Stimulated activated CD8-positive, alpha-beta memory T cell treated with anti-CD3 and anti-CD28 coated beads, Interleukin-7, amount 100 ng/mL, for 24 hours (primary cell): ENCODE measurements around the gene DBF4.
"Not testable (repeated sequence)": the region's sequence is repeated elsewhere in the genome, so short reads cannot be mapped to it uniquely, and the experiment has no call there.

ENCODE experiments used
- DNase-seq: peaks from one replicate; pipeline ENCODE4 v3.0.0-alpha.2; 2020; ENCODE audit warnings: low read depth

The DBF4 gene

DNA sequence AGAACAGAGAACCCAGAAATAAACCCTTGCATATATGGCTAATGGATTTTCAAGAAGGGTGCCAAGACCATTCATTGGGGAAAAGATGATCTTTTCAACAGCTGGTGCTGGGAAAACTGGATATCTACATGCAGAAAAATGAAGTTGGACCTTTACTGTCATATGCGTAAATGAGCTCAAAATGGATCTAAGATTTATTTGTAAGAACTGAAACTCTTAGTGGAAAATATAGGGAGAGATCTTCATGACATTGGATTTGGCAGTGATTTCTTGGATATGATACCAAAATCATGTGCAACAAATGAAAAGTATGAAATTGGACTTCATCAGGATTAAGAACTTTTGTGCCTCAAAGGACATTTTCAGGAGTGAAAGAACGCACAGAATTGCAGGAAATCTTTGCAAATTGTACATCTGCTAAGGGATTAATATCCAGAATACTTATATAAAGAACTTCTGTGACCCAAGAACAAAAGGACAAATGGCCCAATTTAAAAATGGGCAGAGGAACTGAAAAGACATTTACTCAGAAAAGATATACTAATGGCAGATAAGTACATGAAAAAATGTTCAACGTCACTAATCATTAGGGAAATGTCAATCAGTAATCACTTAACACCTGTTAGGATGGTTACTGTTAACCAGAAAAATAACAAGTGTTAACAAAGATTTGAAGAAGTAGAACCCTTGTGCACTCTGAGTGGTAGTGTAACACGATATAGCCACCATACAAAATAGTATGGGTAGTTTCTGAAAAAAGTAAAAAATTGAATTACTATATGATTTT, 6.1 kb downstream of the DBF4 start:
- no peak for DNase-seq

- no peak for DNase-seq
These were observed 8.7 kb downstream of the DBF4 start for GRCh38 chr7:87885018-87885417.

GRCh38 chr7:87886875-87887274, 10.6 kb downstream of the DBF4 start:
- DNase-seq: no peak

DNA sequence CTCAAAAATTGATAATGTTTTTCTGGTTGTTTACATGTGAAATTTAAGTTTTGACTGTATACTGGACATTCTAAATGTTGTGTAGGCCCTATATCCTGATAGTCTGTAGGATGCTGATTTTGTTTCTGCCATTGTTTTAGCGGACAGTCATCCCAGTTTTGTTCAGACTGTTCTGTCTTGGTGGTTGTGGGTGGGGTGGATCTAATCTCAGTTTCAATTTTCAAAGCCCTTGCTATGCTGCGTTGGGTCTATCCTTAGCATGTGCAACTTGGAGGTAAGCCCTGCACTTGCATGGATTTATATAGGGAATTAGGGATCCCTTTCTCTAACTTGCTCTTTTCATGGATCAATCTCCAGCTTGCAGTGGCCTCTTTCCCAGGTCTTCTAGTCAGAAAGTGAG, 19.1 kb downstream of the DBF4 start:
- DNase-seq: no peak

- no peak for DNase-seq
These were observed 23.0 kb downstream of the DBF4 start for GRCh38 chr7:87899255-87899654.

DNA sequence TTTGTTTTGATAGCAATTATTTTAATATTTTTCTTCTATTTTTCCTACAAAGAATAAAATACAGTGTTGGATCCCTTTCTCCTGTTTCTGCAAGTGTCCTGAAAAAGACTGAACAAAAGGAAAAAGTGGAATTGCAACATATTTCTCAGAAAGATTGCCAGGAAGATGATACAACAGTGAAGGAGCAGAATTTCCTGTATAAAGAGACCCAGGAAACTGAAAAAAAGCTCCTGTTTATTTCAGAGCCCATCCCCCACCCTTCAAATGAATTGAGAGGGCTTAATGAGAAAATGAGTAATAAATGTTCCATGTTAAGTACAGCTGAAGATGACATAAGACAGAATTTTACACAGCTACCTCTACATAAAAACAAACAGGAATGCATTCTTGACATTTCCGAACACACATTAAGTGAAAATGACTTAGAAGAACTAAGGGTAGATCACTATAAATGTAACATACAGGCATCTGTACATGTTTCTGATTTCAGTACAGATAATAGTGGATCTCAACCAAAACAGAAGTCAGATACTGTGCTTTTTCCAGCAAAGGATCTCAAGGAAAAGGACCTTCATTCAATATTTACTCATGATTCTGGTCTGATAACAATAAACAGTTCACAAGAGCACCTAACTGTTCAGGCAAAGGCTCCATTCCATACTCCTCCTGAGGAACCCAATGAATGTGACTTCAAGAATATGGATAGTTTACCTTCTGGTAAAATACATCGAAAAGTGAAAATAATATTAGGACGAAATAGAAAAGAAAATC, 31.0 kb downstream of the DBF4 start:
- DNase-seq: not testable (repeated sequence)

- not testable (repeated sequence) for DNase-seq
These were observed 32.5 kb downstream of the DBF4 start for GRCh38 chr7:87908814-87909213.

DNA sequence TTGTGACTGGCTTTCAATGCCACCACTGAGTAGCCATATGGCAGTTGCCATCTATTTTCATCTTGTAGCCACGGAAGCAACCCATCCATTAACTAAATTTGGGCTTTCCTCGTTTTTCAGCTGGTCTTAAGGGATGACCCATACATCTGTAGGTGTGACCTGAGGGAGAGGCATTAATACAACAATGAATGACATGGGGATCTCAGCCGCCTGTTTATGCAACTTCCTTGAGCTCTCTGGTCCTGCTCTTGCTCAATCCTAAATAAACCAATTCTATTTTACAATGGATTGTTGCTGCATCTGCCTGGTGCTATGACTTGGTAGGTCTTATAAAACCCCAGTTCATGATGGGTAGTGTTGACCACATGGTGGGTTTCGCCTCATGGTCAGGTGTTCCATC, 35.8 kb downstream of the DBF4 start:
- no peak for DNase-seq

DNA sequence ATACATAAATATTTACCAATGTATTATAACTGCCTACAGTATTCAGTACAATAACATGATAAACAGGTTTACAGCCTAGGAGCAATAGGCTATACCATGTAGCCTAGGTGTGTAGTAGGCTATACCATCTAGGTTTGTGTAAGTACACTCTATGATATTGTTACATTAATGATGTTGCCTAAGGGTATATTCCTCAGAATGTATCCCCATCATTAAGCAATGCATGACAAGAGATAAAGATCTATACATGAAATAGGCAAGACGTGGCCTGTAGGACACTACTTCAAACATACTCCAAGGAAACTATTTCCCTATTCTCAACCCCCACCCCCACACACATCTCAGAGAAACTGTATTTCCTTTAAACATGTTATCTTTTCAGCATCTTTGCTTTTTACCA, 42.4 kb downstream of the DBF4 start:
- DNase-seq: no peak

DNA sequence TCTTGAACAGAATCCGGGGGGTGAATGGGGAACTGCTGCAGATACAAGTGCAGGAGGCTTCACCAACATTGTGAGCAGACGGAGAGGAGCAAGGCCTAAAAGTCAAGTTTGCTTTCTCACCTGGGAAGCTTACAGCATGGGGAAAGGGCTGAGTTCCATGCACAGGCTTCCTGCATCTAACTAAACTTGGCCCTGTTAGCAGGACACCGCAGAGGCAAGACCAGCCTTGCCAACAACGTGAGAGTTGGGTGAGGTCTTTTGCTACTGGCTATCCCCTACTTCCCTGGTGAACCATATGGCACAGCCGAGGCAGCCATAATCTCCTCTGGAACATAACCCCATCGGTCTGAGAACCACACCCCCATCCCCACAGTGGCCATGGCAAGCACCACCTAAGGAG, 43.6 kb downstream of the DBF4 start:
- DNase-seq: no peak

DNA sequence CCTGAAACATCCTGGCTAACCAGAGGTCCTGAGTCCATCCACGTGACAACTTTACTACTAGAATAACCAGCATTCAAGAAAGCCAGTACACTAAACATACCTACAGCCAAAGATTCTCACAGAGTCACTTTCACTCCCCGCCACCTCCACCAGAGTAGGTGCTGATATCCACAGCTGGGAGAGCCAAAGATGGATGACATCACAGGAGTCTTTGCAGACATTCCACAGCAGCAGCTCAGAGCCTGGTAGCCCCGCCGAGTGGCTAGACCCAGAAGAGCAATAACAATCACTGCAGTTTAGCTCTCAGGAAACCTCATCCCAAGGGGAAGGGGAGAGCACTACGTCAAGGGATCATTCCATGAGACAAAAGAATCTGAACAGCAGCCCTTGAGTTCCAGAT, 44.3 kb downstream of the DBF4 start:
- no peak for DNase-seq

DNA sequence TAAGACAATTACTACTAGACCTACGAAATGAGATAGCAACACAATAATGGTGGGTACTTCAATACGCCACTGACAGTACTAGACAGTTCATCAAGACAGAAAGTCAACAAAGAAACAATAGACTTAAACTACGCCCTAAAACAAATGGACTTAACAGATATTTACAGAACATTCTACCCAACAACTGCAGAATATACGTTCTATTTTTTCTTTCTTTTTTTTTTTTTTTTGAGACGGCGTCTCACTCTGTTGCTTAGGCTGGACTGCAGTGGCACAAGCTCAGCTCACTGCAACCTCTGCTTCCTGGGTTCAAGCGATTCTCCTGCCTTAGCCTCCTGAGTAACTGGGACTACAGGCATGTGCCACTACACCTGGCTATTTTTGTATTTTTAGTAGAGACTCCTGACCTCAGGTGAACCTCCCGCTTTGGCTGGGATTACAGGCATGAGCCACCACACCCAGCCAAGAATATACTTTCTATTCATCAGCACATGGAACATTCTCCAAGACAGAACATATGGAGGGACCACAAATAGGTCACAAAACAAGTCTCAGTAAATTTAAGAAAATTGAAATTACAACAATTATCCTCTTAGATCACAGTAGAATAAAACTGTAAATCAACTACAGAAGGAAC, 46.6 kb downstream of the DBF4 start:
- not testable (repeated sequence) for DNase-seq

GRCh38 chr7:87926581-87927461, 50.5 kb downstream of the DBF4 start:
- no peak for DNase-seq

GRCh38 chr7:87933605-87933952, 57.3 kb downstream of the DBF4 start:
- no peak for DNase-seq

DNA sequence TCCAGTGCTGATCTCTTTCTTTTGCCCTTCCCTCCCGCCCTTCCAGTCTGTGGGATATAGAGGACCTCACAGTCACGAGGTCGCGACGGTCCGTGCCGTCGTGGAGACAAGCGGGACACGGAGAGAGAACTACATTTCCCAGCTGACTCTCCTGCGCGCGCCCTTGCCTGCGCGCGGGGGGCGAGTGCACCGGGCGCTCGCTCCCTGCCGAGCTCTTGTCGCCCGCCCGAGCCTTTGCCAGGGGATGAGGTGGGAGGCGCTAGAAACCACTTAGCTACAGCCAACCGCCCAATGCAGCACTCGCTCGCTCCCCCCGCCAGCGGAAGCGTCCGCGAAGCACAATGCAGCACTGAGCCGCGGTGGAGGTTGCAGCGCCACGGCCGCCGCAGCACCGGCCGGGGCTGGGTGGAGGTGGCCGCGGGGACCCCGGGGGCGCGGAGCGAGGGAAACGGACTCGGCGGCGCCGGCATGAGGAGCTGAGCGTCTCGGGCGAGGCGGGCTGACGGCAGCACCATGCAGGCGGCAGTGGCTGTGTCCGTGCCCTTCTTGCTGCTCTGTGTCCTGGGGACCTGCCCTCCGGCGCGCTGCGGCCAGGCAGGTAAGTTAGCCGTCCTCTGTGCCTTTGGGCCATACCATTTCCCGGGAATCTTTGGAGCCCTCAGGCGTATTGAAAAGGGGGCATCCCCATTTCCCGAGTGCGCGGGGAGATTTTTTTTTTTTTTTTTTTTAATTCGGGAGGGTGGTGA, 57.8 kb downstream of the DBF4 start, which contains the start of gene ADAM22:
Gene ADAM22, plus strand, starts transcription at position 299 of the 746 bp plus-strand sequence. Its CDS starts 215 bp downstream, at position 514.
- peak; percentile 66 for DNase-seq

- no peak for DNase-seq
These were observed 58.5 kb downstream of the DBF4 start for GRCh38 chr7:87934699-87935383.

DNA sequence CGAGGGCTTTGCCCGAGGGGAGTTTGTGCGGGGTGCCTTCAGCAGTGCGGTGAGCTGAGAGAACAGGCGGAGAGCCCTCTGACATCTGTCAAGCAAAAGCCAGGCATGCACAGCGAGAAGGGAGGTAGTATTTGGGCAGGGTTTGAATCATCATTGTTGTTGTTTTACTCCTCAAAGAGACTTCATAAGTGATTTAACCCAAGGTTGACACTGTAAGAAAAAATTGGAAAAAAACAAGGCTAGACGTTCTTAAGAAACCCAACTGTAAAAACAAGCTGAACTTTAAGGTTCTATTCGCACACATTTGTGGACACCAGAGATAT, 59.1 kb downstream of the DBF4 start:
- no peak for DNase-seq

DNA sequence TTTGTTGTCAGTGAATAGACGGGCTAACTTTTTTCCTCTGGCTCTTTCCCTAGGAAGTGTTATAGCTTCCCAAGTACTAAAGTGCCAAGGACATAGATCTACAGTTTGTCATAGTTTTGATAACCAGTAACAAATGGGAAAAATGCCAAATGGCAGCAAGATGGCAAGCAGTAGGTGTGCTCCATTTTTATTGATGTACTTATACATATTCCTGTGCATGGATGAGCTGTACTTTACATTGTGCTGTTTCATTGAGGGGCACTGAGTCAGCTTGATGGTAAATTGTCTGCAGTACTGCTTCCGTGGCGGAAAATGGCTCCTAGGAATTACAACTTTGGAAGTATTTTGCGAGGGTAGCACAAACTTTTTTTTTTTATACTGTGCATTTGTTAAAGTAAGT, 64.8 kb downstream of the DBF4 start:
- DNase-seq: no peak

- no peak for DNase-seq
These were observed 68.3 kb downstream of the DBF4 start for GRCh38 chr7:87944547-87944946.

- DNase-seq: not testable (repeated sequence)
These were observed 69.6 kb downstream of the DBF4 start for GRCh38 chr7:87945926-87946325.

DNA sequence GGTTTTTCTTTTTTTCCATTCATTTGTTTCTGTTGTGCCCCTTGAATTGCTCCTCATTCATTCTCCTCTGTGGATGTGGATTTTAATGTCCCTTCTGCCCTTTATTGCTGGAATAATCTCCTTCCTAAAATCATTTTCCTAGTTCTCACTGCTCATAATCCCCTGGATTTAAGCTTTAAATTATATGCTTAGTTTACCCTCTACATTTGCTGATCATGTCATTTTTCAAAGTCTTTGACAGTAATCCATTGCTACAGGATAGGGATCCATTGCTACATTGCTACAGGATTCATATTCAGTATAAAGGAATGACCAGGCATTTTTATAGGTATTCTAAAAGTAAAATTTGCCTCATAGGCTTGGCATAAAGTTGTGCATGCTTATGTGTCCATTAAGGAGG, 72.1 kb downstream of the DBF4 start:
- no peak for DNase-seq
